ENCODE results near the gene RAX. TPM values are rescaled to one million over a fixed set of nuclear protein-coding genes. Genes with fewer than 3 reads are reported as not detected.

RAX gene
- total and polyA plus RNA-seq, 10 of the 15 experiments (the other 5 are each of a cell fraction or from before 2014, with no cell fraction given), result not detected

DNA sequence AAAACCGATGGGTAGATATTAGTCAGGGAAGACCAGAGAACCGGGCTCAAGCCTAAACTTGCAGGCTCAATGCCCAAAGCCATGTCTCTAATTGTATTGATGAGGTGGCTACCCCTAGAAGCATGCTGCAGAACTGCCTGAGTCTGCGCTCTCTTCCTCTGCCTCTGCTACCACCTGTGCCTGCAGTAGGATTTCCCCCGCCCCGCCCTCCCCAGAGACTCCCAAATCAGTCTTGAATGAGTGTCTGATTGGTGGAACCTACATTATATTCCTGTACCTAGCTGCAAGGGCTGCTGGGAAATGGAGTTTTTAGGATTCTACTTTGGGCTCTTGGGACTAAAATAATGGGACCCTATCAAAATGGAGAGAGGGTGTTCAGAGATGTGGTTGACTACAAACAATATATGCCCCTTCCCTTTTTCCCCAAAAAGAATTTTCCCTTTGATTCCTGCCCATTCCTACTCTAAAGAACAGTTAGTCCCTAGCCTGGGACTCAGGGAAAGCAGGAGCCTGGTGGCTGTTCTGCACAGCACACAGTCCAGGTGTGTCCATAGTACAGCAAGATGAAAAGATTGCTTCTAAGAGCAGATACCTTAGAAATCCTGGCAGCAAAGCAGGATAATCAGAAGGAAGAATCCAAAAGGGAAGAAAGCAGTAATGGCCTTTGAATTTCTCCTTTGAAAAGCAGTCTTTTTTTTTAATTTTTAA lies 40.8 kb downstream of the RAX start:
- in situ Hi-C loops (cut with MboI), result no loop called here
- H3K79me2 ChIP-seq (ENCODE audit: control insufficient read depth, insufficient read depth, low read length), result no peaks in the 10 kb centered on the region
- ChIA-PET SMC1A (ENCODE audit: uncharacterized antibody, unreplicated experiment) (no interaction called here), CTCF (no interaction called here), RAD21 (ENCODE audit: unreplicated experiment) (interaction anchor here (1.7 kb wide), 1 partner anchor 89 kb away, joined by 4 read pairs; no protein-coding TSS in a partner anchor), POLR2A (no interaction called here)
- 22% methylated on average over 3 of the region's 5 CpGs for WGBS (ENCODE audit: insufficient coverage, insufficient replicate concordance, low lambda C conversion rate, missing lambda C conversion rate)
- no TSS peak for BruUV-seq (replicated peaks)
- H3K4me2 ChIP-seq (ENCODE audit: control insufficient read depth, insufficient read depth), result no peak overlapping the region
- no peak overlapping the region for H3K27ac ChIP-seq (ENCODE audit: control insufficient read depth, insufficient read depth)
- no peaks in the 10 kb centered on the region for H3K4me1 ChIP-seq (ENCODE audit: control insufficient read depth, insufficient read depth, low read length)
- DNase-seq (ENCODE audit: low read depth, low spot score) (no peak), FAIRE-seq (no peak), ATAC-seq (peak; percentile 25; the same call in 1 of the 3 replicates)
- H3K9ac ChIP-seq (ENCODE audit: control insufficient read depth, insufficient read depth, low read length), result no peak overlapping the region
- intact Hi-C loops (cut with micrococcal nuclease; ENCODE audit: unreplicated experiment), result no loop called here
- no peak overlapping the region for H3K4me3 ChIP-seq
- H3K36me3 ChIP-seq (ENCODE audit: control insufficient read depth in 2 of 2, insufficient read depth in 2 of 2, low read length in 1 of 2), result no peaks in the 10 kb centered on the region
- H2AFZ ChIP-seq (ENCODE audit: control insufficient read depth, low read depth, low read length), result no peak overlapping the region
- peaks cover 0 to 6% of the 10 kb centered on the region in 2 experiments; a peak in 1 of 4 replicates for H3K27me3 ChIP-seq (replicated peaks in 1 of 2; ENCODE audit: control insufficient read depth in 2 of 2, insufficient read depth in 2 of 2, low read length in 1 of 2)
- no peaks in the 10 kb centered on the region for H4K20me1 ChIP-seq (ENCODE audit: control insufficient read depth, insufficient read depth)
- no peaks in the 10 kb centered on the region for H3K9me3 ChIP-seq (replicated peaks; ENCODE audit: control insufficient read depth, insufficient read depth, low read length)
- TF ChIP-seq HDAC6 (IDR thresholded peaks at IDR 0.05; ENCODE audit: unreplicated experiment), result no peak
- TF ChIP-seq DPF2 (IDR thresholded peaks at IDR 0.05), result no peak
- TF ChIP-seq NBN (IDR thresholded peaks at IDR 0.05), result no peak
- no peak for TF ChIP-seq TCF7 (IDR thresholded peaks at IDR 0.05; ENCODE audit: borderline replicate concordance)
- no peak for TF ChIP-seq HDAC2 (IDR thresholded peaks at IDR 0.05)
- TF ChIP-seq STAT3 (IDR thresholded peaks at IDR 0.05; ENCODE audit: low read depth, low read length), result no peak
- no peak for TF ChIP-seq ZBTB33 (IDR thresholded peaks at IDR 0.05)
- TF ChIP-seq MEF2B (IDR thresholded peaks at IDR 0.05; ENCODE audit: partially characterized antibody, poor library complexity, severe bottlenecking), result no peak
- TF ChIP-seq BRCA1 (IDR thresholded peaks at IDR 0.05; ENCODE audit: low read depth, low read length), result no peak
- TF ChIP-seq, protein P1, sequence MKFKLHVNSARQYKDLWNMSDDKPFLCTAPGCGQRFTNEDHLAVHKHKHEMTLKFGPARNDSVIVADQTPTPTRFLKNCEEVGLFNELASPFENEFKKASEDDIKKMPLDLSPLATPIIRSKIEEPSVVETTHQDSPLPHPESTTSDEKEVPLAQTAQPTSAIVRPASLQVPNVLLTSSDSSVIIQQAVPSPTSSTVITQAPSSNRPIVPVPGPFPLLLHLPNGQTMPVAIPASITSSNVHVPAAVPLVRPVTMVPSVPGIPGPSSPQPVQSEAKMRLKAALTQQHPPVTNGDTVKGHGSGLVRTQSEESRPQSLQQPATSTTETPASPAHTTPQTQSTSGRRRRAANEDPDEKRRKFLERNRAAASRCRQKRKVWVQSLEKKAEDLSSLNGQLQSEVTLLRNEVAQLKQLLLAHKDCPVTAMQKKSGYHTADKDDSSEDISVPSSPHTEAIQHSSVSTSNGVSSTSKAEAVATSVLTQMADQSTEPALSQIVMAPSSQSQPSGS (IDR thresholded peaks at IDR 0.05; ENCODE audit: low read length), result no peak
- no peak for TF ChIP-seq EED (IDR thresholded peaks at IDR 0.05; ENCODE audit: low read depth)
- no peak for TF ChIP-seq RELB (IDR thresholded peaks at IDR 0.05; ENCODE audit: low read depth)
- TF ChIP-seq, protein P2, sequence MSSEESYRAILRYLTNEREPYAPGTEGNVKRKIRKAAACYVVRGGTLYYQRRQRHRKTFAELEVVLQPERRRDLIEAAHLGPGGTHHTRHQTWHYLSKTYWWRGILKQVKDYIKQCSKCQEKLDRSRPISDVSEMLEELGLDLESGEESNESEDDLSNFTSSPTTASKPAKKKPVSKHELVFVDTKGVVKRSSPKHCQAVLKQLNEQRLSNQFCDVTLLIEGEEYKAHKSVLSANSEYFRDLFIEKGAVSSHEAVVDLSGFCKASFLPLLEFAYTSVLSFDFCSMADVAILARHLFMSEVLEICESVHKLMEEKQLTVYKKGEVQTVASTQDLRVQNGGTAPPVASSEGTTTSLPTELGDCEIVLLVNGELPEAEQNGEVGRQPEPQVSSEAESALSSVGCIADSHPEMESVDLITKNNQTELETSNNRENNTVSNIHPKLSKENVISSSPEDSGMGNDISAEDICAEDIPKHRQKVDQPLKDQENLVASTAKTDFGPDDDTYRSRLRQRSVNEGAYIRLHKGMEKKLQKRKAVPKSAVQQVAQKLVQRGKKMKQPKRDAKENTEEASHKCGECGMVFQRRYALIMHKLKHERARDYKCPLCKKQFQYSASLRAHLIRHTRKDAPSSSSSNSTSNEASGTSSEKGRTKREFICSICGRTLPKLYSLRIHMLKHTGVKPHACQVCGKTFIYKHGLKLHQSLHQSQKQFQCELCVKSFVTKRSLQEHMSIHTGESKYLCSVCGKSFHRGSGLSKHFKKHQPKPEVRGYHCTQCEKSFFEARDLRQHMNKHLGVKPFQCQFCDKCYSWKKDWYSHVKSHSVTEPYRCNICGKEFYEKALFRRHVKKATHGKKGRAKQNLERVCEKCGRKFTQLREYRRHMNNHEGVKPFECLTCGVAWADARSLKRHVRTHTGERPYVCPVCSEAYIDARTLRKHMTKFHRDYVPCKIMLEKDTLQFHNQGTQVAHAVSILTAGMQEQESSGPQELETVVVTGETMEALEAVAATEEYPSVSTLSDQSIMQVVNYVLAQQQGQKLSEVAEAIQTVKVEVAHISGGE (CRISPR knock-in tag; IDR thresholded peaks at IDR 0.05), result no peak
